Measurements from ENCODE around the gene NKX6-2. TPM values are rescaled to one million over a fixed set of nuclear protein-coding genes. Genes with fewer than 3 reads are reported as not detected.
"Not testable (repeated sequence)": the region's sequence is repeated elsewhere in the genome, so short reads cannot be mapped to it uniquely, and the experiment has no call there.

NKX6-2 gene
- polyA plus RNA-seq, 1 donor = 2.6 TPM

DNA sequence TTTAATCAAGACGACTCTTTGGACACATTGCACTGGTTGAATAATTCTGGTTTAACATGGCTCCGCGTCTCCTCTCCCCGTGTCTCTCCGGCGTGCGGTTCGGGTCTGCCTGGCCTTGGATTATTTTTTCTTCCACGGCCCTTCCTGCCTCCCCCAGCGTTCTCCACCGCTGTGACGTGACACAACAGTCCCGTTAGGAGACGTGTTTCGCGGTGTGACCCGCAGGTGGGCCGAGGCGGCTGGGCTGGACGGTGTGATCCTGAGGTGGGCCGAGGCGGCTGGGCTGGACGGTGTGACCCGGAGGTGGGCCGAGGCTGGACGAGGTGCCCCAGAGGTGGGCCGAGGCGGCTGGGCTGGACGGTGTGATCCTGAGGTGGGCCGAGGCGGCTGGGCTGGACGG lies 12.0 kb upstream of the NKX6-2 start:
- not testable (repeated sequence) for DNase-seq (ENCODE audit: low read depth)

GRCh38 chr10:132796846-132797245 lies 10.9 kb upstream of the NKX6-2 start:
- DNase-seq (ENCODE audit: low read depth) = no peak

DNA sequence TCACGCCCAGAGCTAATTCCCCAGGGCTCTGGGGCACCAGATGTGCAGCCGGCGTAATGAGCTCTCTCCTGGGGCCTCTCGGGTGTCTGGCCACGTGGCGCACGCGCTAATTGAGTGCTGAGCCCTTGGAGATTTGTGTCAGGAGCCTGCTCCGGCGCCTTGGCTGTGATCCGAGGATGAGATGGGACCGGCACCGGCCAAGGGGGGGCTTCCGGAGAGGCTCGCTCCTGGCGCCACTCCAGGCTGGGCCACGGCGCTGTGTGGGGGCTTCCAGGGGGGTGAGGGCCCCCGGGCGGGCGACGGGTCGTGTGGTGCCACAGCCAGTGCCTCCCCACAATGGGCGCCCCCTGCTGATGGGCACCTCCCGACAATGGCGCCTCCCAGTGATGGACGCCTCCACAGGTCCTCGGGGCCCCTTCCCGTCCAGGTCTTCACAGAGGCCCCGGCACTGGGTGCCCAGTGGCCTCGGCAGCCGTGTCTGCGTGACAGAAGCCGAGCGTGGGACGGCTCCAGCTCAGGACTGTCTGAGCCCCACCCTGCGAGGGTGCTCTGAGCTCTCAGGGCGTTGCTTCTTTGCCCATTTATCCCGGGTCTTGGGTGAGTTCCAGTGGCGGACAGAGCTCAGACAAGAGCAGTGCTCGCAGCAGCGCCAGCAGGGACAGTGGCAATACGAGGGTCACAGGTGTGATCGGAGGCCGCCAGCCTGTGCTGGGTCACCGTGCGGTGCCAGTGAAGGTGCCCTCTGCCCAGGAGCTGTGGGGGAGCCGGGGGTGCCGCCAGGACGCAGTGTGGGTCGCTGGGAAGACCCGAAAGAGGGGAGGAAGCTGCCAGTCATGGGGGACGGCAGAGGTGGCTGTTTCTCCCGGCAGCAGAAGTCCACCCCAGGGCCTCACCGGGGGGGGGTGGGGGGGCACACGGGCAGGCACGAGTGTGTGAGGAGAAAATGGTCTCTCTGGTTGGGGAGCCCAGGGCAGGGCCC lies 8.2 kb upstream of the NKX6-2 start:
- no peak for DNase-seq (ENCODE audit: low read depth)

GRCh38 chr10:132793213-132793612 lies 7.3 kb upstream of the NKX6-2 start:
- DNase-seq (ENCODE audit: low read depth) = no peak

DNA sequence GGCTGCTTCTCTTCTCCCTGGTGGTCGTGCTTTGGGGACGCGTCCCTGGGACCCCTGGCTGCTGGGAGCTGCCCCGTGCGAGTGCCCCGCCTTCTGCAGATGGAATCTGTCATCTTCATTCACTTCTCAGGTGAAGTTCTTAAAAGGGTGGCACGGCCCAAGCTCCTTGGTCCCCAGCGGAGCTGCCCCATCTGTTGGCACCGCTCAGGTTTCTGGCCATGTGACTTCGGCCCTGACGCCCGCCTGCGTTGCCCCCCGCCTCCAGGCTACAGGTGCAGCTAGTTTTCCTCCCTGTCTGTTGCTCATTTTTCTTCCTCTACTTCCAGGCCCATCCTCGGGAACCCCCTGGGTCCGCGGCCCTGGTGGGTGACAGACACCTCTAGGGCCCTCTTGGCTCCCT lies 6.8 kb upstream of the NKX6-2 start:
- DNase-seq (ENCODE audit: low read depth) = no peak

- DNase-seq (ENCODE audit: low read depth) = not testable (repeated sequence)
Measured at GRCh38 chr10:132792099-132792498, 6.2 kb upstream of the NKX6-2 start.

DNA sequence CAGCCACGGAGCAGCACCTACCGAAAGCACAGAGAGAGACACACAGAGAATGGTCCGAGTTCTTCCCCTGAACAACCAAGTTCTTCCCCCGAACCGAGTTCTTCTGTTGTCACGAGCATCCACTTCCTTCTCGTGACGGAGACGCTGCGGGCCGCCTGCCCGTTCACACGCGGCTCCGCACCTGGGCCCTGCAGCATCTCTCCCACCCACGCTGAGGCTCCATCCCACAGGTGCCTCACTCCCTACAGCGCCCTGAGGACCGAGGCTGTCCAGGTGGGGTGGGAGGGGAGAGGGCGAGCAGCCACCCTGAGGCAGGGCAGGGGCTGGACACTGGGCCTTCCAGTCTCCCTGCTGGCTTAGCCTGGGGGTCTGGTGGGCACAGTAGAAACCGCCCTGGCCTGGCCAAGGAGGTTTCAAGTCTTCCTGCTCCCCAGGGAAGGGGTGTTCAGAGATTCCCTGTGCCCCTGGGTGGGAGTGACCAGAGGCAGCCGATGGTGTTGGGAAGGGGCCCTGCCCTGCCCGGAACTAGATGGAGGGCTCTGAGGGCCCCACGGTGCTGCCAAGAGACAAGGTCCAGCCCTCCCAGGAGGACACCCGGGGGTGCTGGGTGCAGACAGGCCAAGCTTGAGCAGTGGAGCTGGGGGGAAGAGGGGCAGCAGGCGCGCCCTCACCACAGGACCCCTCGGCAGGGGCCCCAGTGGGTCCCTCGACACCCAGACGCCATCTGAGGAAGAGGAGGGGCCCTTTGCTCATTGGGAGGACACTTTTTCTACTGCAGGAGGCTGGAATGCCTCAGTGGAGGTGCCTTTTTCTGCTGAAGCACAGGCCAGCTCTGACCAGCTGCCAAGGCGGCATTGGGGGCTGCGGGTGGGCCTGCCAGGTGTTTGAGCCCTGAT lies 5.2 kb upstream of the NKX6-2 start:
- no peak for DNase-seq (ENCODE audit: low read depth)

GRCh38 chr10:132790470-132790869 lies 4.5 kb upstream of the NKX6-2 start:
- no peak for DNase-seq (ENCODE audit: low read depth)

DNA sequence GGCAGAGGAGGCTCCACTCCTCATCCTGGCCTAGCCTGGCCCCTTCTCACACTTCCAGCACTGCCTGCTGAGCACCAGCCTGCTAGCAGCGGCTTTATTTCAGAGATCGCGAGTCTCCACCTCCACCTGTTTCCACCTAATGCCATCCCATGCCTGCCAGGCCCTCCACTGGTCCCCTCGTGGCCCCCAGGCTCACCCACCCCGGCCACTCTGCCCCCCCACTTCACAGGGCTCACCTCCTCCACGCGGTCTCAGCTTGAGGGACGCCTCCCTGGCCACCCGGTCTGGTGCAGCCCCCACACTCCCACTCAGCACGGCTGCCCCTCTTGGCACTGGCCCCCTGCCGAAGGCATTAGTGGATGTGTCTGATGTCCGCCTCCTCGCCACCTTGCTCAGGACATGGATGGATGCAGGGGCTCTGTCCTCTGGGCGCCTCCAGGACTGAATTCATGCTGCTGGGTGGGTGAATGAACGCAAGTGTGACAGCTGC lies 3.8 kb upstream of the NKX6-2 start:
- DNase-seq (ENCODE audit: low read depth) = no peak

GRCh38 chr10:132788831-132789219 lies 2.9 kb upstream of the NKX6-2 start:
- DNase-seq (ENCODE audit: low read depth) = no peak

DNA sequence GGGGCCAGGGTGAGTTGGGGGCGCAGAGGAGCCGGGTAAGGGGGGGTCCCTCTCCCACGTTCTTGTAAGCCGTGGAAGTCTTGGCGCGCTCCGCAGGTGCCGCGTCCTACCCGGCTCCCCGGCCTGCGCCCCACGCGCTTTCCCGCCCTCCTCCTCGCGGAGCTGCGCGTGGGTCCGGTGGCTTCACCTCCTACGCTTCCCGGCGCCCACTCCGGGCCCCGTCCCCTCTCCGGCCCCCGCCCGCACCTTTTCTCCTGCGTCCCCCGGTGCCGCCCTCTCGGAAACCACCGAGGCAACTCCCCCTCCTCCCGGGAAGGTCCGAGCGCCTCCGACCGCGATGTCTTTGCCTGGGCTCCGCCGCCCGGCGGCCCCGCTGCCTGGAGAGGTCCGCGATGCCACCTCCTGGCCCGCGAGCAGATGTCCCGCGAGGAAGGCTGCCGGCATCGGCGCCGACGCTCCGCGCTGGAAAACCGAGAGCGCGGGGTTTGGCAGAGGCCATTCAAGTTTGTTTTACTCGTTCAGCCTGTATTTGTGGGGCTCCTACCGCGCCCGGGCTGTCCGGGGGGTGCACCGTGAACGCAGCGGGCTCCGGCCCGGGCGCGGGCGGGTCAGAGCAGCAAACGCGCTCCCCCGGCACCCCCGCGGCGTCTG lies 2.4 kb upstream of the NKX6-2 start:
- DNase-seq (ENCODE audit: low read depth) = no peak

GRCh38 chr10:132787495-132788179 lies 1.7 kb upstream of the NKX6-2 start:
- no peak for DNase-seq (ENCODE audit: low read depth)

- no peak for DNase-seq (ENCODE audit: low read depth)
Measured at GRCh38 chr10:132786884-132787494, 1.0 kb upstream of the NKX6-2 start.

- DNase-seq (ENCODE audit: low read depth) = no peak
Measured at GRCh38 chr10:132786476-132786883, 533 bp upstream of the NKX6-2 start.

DNA sequence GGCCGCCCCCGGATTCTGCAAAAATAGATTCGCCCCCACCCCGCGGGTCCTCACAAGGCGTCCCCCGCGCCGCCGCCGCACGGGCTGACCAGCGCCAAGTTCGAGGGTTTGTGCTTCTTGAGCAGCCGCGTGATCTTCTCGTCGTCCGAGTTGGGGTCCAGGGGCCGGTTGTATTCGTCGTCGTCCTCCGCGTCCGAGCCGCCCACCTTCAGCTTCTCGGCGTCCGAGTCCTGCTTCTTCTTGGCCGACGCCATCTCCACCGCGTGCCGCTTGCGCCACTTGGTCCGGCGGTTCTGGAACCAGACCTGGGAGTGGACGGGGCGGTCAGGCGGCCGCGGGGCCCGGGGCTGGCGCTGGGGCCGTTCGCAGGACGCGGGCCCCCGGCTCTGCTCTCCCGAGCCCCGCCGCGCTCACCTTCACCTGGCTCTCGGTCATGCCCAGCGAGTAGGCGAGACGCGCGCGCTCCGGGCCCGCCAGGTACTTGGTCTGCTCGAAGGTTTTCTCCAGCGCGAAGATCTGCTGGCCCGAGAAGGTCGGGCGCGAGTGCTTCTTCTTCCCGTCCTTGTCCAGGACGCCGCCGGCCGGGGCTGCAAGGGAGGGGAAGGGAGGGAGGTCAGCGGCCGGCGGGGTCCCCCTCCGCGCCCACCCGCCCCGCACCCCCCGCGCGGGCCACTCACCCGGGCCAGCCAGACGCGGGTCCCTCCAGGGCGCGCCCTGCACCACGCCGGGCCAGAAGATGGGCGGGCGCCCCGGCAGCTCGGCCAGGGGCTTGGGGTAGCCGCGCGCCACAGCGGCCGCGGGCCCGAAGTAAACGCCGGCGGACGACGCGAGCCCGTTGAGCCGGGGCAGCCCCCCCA lies 853 bp downstream of the NKX6-2 start:
- no peak for DNase-seq (ENCODE audit: low read depth)

DNA sequence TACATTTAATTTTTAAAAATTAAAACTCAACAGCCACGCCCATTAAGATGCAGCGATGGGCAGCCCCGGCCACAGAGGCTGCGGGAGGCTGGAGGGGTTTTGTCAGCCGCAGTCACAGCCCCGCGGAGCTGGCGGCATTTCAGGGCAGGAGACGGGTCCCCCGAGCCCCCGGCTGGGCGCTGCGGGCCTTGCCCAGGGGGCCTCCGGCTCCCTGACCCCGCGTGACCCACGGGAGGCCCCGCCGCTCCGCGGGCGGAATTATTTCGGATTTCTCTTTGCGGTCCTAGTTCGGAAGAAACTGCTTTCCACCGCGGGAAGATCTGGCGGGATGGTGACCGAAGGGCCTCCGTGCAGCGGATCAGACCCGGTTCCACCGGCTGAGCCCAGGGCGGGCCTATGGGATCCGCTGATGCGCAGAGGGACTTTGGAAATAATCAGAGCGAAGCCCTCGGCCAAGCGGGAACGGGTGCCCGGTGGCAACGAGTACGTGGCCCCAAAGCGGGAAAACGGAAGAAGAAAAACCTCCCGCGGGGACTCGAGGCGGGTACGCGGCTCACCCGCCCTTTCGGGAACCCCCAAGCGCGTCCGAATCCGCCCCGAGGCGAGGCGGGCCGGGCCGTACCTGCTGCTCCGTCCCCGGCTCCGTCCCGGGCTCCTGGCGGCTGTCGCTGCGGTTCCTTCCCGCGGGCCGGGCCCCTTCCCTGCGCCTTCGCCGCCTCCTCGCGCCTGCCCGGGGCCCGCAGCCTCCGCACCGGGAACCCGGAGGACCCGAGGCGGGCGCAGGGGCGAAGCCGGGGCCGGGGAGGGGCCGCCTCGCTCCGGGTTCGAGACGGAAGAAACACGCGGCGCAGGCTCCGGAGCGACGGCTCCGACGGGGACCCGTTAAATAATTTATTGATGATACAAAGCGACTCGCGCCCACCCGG lies 1.7 kb downstream of the NKX6-2 start:
- no peak for DNase-seq (ENCODE audit: low read depth)

DNA sequence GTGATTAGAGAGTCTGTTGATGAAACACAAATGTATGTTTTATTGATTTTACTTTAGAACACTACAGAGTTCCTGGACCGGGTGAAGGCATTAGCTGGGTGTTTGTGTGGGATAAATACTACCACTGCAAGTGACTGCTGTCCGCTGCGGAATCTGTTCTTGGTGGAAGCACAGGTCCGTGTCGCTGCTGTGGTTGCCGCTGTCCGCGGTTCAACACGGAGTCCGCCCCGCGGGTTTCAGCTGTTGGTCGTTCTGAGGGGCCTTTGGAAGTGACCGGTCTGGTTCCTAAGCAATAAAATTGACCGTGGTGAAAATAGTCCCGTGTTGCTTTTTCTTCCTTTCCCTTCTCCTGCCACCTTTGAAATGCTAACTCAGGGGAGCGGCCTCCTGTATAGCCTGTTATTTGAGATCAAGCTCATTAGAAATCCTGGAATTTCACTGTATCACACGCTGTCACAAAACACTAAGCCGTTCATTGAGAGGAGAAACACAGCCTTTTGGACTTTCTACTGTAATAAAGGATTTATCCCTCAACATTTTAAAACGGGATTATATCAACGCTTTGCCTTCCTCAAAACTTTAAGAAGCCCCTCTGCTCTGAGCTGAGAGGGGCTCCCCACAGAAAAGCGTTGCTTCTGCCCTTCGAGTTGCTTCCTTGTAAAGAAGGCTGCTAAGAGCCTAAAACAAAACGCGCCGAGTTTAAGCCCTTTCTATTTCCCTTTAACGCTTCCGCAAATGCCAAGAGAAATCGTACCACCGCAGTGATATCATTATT lies 2.6 kb downstream of the NKX6-2 start:
- no peak for DNase-seq (ENCODE audit: low read depth)

- no peak for DNase-seq (ENCODE audit: low read depth)
Measured at GRCh38 chr10:132781556-132781955, 4.4 kb downstream of the NKX6-2 start.

Data from forelimb muscle (tissue), 1 donor.